K562 (cell line): ENCODE data around the gene NEK1. TPM values are rescaled to one million over a fixed set of nuclear protein-coding genes. Genes with fewer than 3 reads are reported as not detected.
A peak's percentile ranks its signal among the peaks of the same experiment; 100 is the strongest.

Source experiments
- CEBPB ChIP-seq: fragments of 450-650 bp; IDR thresholded peaks from 2 replicates; pipeline ENCODE4 v1.6.1; 2016; ENCODE audit warnings: missing genetic modification characterization, missing compliant biosample characterization
- CHCHD3 ChIP-seq: fragments of 250-450 bp; sonication (Bioruptor Pico); IDR thresholded peaks from 2 replicates; pipeline ENCODE4 v2.1.2; 2022; ENCODE audit warnings: mild to moderate bottlenecking
- GTF2F1 ChIP-seq: IDR thresholded peaks from 2 replicates; pipeline ENCODE4 v1.6.1; 2011; ENCODE audit warnings: low read depth, low read length, improper control_type of control experiment
- RBM17 ChIP-seq: fragments of 200-400 bp; formaldehyde crosslinking; IDR thresholded peaks from 2 replicates; pipeline ENCODE4 v1.6.1; 2017; ENCODE audit warnings: low read depth, mild to moderate bottlenecking, low read length, borderline replicate concordance
- SIN3B ChIP-seq: fragments of 450-650 bp; IDR thresholded peaks from 2 replicates; pipeline ENCODE4 v1.6.1; 2017; ENCODE audit warnings: low read depth, mild to moderate bottlenecking, moderate library complexity
- SOX6 ChIP-seq: fragments of 450-650 bp; IDR thresholded peaks from 2 replicates; pipeline ENCODE4 v1.6.1; 2014; ENCODE audit warnings: mild to moderate bottlenecking
- U2AF1 ChIP-seq: fragments of 200-400 bp; formaldehyde crosslinking; optimal IDR thresholded peaks from 2 replicates; pipeline ENCODE3; 2017; ENCODE audit warnings: mild to moderate bottlenecking, low read depth, low read length, moderate library complexity
- YBX1 ChIP-seq: fragments of 450-650 bp; IDR thresholded peaks from 2 replicates; pipeline ENCODE4 v1.7.1; 2016; ENCODE audit warnings: mild to moderate bottlenecking
- ZBTB1 ChIP-seq: sonication (generic); formaldehyde crosslinking; IDR thresholded peaks from 2 replicates; pipeline ENCODE4 v1.8.1; 2023; ENCODE audit warnings: missing genetic modification reagents, low read depth, mild to moderate bottlenecking, borderline replicate concordance
- ZBTB17 ChIP-seq: fragments of 450-650 bp; formaldehyde crosslinking; IDR thresholded peaks from 2 replicates; pipeline ENCODE4 v1.4.0; 2020; ENCODE audit warnings: mild to moderate bottlenecking
- ZFP36 ChIP-seq: fragments of 150-350 bp; IDR thresholded peaks from 2 replicates; pipeline ENCODE4 v1.6.1; 2018; ENCODE audit warnings: low read length, low read depth; ENCODE audit not compliant: partially characterized antibody
- ZKSCAN1 ChIP-seq: fragments of 150-350 bp; IDR thresholded peaks from 2 replicates; pipeline ENCODE4 v1.6.1; 2016; ENCODE audit warnings: low read depth, low read length
- ZNF224 ChIP-seq: sonication (generic); formaldehyde crosslinking; IDR thresholded peaks from 2 replicates; pipeline ENCODE4 v1.8.0; 2022; ENCODE audit warnings: mild to moderate bottlenecking, missing genetic modification reagents
- ZZZ3 ChIP-seq: fragments of 450-650 bp; IDR thresholded peaks from 2 replicates; pipeline ENCODE4 v1.6.1; 2016; ENCODE audit warnings: antibody characterized with exemption, mild to moderate bottlenecking, moderate library complexity
- polyA plus RNA-seq, 8 experiments: library from polyadenylated mRNA; depleted of rRNA in 4 of 8; stranded (reverse) in 5 of 8; unstranded in 3 of 8; fragments of >200 nt; fragmentation: Nextera tagmentation in 2 of 8; fragmentation: Illumina TruSeq in 1 of 8; extraction: Ambion mirVana in 2 of 8; extraction: Trizol in 1 of 8; gene quantifications; 2 replicates each; pipeline versions ENCODE4 v1.2.1 to v1.2.3, GENCODE V29; 2011 to 2014; ENCODE audit warnings: inconsistent platforms in 1 of 8, missing spikeins in 1 of 8
- total RNA-seq, 7 experiments: library from RNA; depleted of rRNA in 6 of 7; stranded (reverse); fragments of >200 nt in 6 of 7; fragmentation: Illumina TruSeq in 2 of 7; extraction: Trizol in 2 of 7; gene quantifications; 2 replicates each; pipeline versions ENCODE4 v1.2.1 to v1.2.3, GENCODE V29; 2011 to 2021; ENCODE audit warnings: low replicate concordance in 1 of 7
- TF ChIP-seq, protein P1 (sequence below): fragments of 250-450 bp; sonication (Bioruptor Pico); IDR thresholded peaks from 2 replicates; pipeline ENCODE4 v1.8.0; 2021; ENCODE audit warnings: moderate library complexity, mild to moderate bottlenecking, inconsistent platforms
- TF ChIP-seq, protein P2 (sequence below), 2 experiments: fragments of 450-650 bp; formaldehyde crosslinking in 1 of 2; IDR thresholded peaks; 2 replicates each; pipeline versions ENCODE4 v1.4.0 to v1.6.1; 2014 to 2020; ENCODE audit warnings: mild to moderate bottlenecking in 2 of 2, borderline replicate concordance in 1 of 2, low read depth in 1 of 2
- TF ChIP-seq, protein P3 (sequence below): sonication (generic); formaldehyde crosslinking; IDR thresholded peaks from 2 replicates; pipeline ENCODE4 v1.8.0; 2023; ENCODE audit warnings: mild to moderate bottlenecking, missing genetic modification reagents

NEK1 gene
- total and polyA plus RNA-seq, 9 of the 15 experiments (the other 6 are each of a cell fraction or from before 2014, with no cell fraction given), result 6.2 to 15.7 (median 10.3) TPM

DNA sequence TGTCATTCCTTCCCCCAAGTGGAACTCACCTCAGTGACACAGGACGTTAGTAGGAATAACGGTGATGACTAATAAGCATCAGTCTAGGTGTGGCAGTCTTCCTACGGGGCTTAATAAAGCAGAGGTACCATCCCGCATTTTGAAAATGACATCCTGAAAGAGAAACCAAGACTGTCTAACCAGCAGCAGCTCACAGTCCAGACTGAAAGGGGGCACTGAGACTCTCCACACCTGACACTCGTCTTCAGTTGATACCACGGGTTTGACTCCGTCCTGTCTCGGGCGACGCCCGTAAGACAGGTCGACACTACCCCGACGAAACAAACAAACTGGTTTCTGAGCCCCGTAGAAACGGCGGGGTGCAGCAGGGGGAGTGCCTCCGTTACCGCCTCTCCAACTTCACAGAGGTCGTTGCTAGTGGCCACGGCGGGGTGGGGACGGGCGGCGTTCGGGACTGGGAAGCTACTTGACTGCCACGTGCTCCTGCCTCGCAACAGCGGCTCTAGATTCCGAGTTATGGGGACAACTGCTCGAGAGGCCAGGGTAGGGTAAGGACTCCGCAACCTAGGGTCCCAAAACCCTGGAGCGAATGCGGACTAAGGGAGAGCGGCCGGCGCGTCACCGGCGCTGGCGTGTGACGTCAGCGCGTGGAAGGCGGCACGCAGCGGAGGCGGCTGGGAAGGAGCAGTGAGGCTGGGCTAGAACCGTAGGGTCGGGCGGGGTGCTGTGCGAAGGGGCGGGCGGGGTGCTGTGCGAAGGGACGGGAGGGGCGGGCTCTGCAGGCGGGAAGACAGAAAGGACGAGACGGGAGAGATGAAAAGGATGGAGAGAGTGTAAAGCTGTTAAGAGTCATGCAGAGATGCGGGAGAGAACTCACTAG lies at the start of gene NEK1 (continued):
- TF ChIP-seq, protein P1, sequence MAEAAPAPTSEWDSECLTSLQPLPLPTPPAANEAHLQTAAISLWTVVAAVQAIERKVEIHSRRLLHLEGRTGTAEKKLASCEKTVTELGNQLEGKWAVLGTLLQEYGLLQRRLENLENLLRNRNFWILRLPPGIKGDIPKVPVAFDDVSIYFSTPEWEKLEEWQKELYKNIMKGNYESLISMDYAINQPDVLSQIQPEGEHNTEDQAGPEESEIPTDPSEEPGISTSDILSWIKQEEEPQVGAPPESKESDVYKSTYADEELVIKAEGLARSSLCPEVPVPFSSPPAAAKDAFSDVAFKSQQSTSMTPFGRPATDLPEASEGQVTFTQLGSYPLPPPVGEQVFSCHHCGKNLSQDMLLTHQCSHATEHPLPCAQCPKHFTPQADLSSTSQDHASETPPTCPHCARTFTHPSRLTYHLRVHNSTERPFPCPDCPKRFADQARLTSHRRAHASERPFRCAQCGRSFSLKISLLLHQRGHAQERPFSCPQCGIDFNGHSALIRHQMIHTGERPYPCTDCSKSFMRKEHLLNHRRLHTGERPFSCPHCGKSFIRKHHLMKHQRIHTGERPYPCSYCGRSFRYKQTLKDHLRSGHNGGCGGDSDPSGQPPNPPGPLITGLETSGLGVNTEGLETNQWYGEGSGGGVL (CRISPR knock-in tag), result no peak
- TF ChIP-seq CHCHD3 (CRISPR knock-in tag) (peak; percentile 62; the same call in 1 of the 2 replicates), CEBPB (tag) (no peak), SOX6 (peak; percentile 44; the same call in 1 of the 2 replicates), ZFP36 (no peak), ZZZ3 (no peak), ZNF224 (CRISPR knock-in tag) (no peak), RBM17 (no peak), GTF2F1 (no peak), ZBTB1 (no peak), ZBTB17 (CRISPR knock-in tag) (no peak), ZKSCAN1 (0 out of 2 replicates have a peak, but pooled peaks have one; percentile 56), U2AF1 (no peak), SIN3B (peak; percentile 77), YBX1 (no peak)
- TF ChIP-seq, protein P2, sequence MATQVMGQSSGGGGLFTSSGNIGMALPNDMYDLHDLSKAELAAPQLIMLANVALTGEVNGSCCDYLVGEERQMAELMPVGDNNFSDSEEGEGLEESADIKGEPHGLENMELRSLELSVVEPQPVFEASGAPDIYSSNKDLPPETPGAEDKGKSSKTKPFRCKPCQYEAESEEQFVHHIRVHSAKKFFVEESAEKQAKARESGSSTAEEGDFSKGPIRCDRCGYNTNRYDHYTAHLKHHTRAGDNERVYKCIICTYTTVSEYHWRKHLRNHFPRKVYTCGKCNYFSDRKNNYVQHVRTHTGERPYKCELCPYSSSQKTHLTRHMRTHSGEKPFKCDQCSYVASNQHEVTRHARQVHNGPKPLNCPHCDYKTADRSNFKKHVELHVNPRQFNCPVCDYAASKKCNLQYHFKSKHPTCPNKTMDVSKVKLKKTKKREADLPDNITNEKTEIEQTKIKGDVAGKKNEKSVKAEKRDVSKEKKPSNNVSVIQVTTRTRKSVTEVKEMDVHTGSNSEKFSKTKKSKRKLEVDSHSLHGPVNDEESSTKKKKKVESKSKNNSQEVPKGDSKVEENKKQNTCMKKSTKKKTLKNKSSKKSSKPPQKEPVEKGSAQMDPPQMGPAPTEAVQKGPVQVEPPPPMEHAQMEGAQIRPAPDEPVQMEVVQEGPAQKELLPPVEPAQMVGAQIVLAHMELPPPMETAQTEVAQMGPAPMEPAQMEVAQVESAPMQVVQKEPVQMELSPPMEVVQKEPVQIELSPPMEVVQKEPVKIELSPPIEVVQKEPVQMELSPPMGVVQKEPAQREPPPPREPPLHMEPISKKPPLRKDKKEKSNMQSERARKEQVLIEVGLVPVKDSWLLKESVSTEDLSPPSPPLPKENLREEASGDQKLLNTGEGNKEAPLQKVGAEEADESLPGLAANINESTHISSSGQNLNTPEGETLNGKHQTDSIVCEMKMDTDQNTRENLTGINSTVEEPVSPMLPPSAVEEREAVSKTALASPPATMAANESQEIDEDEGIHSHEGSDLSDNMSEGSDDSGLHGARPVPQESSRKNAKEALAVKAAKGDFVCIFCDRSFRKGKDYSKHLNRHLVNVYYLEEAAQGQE (IDR thresholded peaks at IDR 0.05; ENCODE audit: borderline replicate concordance), result no peak
- TF ChIP-seq, protein P2 (CRISPR knock-in tag; IDR thresholded peaks at IDR 0.05; ENCODE audit: low read depth), result no peak
- TF ChIP-seq, protein P3, sequence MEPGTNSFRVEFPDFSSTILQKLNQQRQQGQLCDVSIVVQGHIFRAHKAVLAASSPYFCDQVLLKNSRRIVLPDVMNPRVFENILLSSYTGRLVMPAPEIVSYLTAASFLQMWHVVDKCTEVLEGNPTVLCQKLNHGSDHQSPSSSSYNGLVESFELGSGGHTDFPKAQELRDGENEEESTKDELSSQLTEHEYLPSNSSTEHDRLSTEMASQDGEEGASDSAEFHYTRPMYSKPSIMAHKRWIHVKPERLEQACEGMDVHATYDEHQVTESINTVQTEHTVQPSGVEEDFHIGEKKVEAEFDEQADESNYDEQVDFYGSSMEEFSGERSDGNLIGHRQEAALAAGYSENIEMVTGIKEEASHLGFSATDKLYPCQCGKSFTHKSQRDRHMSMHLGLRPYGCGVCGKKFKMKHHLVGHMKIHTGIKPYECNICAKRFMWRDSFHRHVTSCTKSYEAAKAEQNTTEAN, result peak; percentile 75; the same call in 1 of the 2 replicates
